GM21367 (cell line): ENCODE measurements around the gene MIGA2.

Experiments used
- ATAC-seq: cut with Tn5 transposase; IDR thresholded peaks from one replicate; pipeline ENCODE4 v1.9.1; 2021; ENCODE audit not compliant: unreplicated experiment

Gene MIGA2

GRCh38 chr9:129113645-129114304 lies 77.3 kb downstream of the MIGA2 start:
- no peak for ATAC-seq

GRCh38 chr9:129118799-129119198 lies 82.4 kb downstream of the MIGA2 start:
- ATAC-seq, result no peak

- no peak for ATAC-seq
Observed at GRCh38 chr9:129121483-129121882, 85.1 kb downstream of the MIGA2 start.
